HG03565 (cell line): Measurements from ENCODE around the gene SLC17A8.
A peak's percentile ranks its signal among the peaks of the same experiment; 100 is the strongest.
"Not testable (repeated sequence)": the region's sequence is repeated elsewhere in the genome, so short reads cannot be mapped to it uniquely, and the experiment has no call there.

Source experiments
- ATAC-seq: cut with Tn5 transposase; IDR thresholded peaks from one replicate; pipeline ENCODE4 v1.9.1; 2021; ENCODE audit warnings: mild to moderate bottlenecking, moderate library complexity; ENCODE audit not compliant: unreplicated experiment

The SLC17A8 gene

DNA sequence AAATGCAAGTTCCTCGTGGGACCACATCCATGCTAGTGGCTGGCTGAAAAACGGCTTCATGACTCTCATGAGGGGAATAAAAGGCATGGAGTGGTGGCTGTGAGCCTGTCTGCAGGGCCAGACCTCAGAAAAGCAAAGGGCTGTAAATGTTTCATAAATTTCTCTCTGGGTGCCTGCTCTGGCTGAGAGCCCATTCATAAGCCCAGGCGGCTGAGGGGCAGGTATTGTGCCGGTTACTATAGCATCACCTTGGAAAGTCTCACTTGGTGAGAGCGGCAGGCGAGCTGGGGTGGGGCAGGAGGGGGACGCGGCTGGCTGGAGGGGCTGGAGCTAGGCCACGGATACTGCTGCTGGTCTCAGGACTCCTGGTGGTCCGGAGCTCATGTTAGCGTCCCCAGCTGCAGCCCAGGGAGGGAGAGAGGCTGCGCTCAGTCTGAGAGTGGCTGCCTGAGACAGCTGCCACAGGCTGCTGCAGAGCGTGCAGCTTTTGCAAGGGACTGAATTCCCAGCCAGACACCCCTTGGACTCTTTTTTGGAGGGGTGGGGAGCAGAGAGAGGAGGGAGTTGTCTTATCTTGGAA is at the start of gene SLC17A8:
Gene SLC17A8 (plus strand): TSS at position 431 of the 580 bp plus-strand sequence. CDS start 318 bp downstream, outside the sequence.
- no peak for ATAC-seq

DNA sequence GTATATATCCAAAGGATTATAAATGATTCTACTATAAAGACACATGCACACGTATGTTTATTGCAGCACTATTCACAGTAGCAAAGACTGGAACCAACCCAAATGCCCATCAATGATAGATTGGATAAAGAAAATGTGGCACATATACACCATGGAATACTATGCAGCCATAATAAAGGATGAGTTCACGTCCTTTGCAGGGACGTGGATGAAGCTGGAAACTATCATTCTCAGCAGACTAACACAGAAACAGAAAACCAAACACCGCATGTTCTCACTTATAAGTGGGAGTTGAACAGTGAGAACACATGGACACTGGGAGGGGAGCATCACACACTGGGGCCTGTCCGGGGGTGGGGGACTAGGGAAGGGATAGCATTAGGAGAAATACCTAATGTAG is 48.7 kb upstream of the SLC17A8 start:
- ATAC-seq: not testable (repeated sequence)

DNA sequence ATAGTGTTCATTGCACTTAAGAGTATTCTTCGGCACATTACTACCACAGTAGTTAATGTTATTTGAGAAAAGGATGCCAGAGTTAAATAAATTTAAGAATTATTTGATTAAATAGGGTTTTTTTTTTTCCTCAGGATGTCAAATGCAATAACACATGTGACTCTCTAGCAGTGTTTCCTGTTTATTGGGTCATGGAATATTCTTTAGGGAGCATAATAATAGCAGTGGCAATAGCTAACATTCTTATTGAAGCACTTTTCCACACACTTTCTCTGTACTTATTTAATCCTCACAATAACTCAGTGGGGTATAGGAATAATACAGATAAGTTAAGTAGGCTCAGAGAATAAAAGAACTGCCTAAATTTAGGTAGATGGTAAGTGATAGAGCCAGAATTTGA is 45.6 kb upstream of the SLC17A8 start:
- ATAC-seq: no peak

DNA sequence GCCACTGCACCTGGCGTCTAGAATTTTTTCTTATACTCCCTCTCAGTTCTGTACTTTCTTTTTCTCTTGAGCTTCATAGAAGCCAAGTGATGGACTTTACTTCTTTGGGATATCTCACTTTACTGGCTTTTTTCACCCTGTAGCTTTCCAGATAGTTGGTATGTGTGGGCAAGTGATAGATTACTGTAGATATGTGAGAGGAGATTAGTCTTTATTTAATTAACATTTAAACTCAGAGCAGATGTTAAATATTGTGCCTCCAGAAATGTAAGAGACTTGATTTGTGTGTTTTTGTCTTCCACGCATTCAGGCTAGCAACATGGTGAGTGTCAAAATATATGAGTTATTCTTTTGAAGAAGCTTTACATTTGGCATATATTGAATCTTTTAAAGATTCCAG is 39.5 kb upstream of the SLC17A8 start:
- ATAC-seq: no peak

DNA sequence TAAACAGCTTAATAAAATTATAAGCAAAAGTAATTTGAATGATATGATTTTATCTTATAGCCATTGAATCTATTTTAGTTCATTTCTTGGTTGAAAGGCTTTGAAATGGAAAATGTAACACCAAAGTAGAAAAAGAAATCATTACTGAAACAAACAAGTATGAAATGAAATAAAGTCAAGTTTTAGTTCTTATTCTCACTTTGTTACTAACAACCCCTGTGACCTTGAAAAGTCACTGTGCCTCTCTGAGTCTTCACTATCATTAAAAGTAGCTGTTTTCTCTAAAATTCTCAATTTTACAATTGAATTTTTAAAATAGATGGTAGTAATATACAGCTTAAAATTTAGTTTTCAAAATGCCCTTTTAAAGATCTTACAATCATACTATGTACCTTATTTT is 32.4 kb upstream of the SLC17A8 start:
- no peak for ATAC-seq

DNA sequence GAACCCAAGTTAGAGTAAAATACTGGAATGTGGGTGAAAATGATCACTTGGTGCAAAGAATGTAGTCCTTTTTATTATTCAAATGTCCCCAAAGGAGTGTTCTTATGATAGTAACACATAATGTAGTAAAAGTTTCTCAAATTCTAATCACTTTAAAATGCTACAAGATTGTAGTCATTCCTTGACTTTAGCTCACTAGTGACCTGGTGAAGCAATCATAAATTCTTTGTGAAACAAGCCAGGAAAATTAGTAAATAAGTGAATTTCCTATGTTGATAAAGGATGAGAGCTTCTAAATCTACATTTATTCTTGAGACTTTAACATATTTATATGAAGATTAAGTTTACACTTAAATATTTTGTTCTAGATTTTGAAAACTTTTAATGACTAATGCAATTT is 30.7 kb upstream of the SLC17A8 start:
- ATAC-seq: no peak

DNA sequence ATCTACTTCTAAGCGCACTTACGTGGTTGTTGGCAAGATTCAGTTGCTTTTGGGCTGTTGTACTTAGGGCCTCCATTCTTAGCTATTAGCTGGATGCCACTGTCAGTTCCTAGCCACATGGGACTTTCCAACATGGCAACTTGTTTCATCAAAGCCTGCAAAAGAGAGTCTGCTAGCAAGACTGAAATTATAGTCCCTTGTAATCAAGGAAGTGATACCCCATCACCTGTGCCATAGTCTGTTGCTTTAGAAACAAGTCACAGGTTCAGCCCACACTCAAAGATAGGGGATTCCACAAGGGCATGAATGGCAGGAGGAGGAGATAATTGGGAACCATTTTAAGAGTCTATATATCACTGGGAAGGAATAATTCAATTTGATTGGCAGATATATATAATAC is 27.1 kb upstream of the SLC17A8 start:
- ATAC-seq: peak; percentile 91

DNA sequence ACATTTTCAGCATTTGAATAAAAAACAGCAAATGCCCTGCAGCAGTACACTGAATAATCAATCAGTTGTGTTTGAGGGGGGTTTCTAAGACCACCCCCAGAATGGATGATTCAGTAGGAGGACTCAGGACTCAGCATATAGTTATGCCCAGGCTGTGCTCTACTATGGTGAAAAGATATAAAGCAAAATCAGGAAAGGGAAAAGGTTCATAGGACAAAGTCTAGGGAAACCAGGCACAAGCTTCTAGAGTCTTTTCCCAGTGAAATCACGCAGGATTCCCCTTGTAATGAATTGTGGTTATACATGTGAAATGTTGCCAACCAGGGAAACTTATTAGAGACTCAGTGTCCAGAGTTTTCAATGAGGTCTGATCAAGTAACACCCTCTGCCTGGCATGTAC is 25.0 kb upstream of the SLC17A8 start:
- ATAC-seq: no peak

DNA sequence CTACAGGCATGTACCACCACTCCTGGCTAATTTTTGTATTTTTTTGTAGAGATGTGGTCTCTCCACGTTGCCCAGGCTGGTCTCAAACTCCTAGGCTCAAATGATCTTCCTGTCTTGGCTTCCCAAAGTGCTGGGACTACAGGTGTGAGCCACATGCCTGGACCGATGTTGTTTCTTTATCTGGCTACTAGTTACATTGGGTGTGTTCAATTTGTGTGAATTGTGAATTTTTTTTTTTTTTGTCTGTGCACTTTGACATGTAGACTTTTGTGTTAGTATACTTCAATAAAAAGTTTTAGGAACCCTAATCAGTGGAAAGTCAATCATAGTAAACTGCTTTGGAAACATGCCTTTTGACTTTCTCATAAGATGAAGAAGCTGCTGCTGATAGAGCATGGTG is 24.0 kb upstream of the SLC17A8 start:
- ATAC-seq: no peak

DNA sequence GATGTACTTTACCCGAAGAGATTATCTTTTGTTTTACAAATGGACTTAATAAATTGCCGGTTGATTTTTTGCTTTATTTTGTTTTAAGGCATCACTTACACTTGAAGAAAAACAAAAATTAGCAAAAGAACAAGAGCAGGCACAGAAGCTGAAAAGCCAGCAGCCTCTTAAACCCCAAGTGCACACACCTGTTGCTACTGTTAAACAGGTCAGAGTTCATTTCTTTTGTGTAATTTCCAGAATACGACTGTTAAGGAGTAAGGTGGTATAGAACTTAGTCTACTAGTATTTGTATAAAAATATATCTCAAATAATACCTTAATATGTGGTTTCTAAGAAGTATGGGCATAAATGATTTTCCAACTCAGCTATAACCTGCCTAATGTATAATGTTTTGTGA is 19.6 kb upstream of the SLC17A8 start:
- ATAC-seq: no peak

DNA sequence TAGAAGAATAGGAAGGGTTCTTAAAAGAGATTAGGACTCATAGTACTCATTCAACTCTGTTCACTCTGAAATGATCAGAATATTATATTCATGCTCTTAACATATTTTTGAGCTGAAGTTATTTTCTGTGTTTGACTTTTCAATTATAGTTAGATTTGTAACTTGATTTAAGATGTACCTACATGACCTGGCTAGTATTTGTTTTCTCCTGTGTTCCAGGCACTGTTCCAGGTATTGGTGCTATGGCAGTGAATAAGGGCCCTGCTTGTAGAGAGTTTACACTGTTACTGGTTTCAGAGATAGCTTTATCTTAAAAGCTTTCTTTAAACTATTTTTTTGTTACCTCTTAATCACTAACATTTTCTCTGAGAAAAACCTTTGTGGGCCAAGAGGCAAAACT is 19.1 kb upstream of the SLC17A8 start:
- no peak for ATAC-seq

DNA sequence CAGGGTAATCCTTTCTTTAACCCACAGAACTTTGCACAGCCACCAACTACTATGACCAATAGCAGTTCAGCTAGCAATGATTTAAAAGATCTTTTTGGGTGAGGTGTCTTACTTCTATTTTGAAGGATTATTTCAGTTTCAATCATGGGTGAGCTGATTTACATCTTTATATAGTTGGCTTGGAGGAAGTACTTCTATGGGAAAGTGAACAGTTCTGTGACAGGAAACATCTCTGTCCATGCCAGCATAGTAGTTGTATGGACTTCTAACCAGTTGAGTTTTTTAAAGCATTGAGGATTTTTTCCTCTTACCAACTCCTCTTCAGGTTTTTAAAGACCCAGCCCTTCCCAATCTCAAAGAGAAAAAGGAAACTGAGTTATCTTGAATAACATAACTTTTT is 17.8 kb upstream of the SLC17A8 start:
- ATAC-seq: no peak

DNA sequence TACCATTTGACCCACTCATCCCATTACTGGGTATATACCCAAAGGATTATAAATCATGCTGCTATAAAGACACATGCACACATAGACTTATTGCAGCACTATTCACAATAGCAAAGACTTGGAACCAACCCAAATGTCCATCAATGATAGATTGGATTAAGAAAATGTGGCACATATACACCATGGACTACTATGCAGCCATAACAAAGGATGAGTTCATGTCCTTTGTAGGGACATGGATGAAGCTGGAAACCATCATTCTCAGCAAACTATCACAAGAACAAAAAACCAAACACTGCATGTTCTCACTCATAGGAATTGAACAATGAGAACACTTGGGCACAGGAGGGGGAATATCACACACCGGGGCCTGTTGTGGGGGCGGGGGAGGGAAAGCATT is 14.0 kb upstream of the SLC17A8 start:
- not testable (repeated sequence) for ATAC-seq

DNA sequence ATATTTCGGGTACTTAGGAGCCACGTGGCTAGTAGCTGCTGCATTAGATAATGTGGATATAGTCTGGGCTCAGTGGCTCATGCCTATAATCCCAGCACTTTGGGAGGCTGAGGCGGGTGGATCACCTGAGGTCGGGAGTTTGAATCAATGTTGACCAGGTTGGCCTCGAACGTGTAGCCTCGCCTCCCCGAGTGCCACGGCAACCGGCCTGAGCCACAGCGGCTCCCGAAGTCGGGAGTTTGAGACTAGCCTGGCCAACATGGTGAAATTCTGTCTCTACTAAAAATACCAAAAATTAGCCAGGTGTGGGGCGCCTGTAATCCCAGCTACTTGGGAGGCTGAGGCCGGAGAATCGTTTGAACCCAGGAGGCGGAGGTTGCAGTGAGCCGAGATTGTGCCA is 12.5 kb upstream of the SLC17A8 start:
- ATAC-seq: not testable (repeated sequence)

DNA sequence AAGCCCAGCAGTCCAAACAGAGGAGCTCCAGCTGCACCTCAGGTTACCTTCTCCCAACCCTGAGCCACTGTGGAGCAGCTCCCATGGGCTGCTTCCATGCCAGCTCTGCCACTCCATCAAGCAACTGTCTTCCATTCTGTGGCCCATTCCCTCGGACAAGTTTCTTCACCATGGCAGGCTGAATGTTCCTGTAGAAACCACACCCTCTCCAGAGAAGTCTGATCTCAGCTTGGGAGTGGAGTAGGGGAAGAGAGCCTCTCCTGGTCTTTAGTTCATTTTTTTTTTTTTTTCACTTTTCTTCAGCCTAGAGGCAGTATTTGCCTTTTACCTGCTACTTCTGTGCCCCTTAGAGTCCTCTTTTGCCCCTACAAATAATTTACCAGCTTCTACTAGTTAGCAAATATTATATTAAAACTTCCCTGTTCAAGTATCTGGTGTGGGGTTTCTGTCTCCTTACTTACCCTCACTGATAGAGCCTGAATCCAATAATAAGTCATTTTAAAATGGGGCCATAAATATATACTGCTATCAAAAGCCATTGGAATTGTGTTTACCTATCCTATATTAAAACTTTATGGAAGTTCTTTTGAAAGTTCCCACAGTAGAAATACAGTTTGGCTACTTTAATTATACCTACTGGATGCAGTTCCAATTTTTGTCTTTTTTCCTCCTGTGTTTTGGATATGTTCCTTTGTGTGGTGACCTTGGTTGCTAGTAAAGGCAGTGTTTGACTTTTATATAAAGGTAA is 11.7 kb upstream of the SLC17A8 start:
- ATAC-seq: no peak

DNA sequence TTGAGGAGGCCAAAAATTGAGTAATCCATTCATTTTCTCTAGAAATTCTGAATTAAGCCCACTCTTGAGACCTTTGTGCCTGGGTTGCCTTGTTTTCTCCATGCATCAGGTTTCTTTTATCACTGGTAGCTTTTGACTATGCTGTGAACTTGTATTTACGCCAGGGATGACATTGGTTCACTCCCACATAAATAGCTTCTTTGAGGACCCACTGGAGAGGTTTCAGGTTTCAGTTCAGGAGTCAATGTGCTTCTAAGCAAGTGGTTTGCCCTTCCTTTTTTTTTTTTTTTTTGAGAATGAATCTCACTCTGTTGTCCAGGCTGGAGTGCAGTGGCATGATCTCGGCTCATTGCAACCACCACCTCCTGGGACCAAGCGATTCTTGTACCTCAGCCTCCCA is 10.2 kb upstream of the SLC17A8 start:
- ATAC-seq: no peak

DNA sequence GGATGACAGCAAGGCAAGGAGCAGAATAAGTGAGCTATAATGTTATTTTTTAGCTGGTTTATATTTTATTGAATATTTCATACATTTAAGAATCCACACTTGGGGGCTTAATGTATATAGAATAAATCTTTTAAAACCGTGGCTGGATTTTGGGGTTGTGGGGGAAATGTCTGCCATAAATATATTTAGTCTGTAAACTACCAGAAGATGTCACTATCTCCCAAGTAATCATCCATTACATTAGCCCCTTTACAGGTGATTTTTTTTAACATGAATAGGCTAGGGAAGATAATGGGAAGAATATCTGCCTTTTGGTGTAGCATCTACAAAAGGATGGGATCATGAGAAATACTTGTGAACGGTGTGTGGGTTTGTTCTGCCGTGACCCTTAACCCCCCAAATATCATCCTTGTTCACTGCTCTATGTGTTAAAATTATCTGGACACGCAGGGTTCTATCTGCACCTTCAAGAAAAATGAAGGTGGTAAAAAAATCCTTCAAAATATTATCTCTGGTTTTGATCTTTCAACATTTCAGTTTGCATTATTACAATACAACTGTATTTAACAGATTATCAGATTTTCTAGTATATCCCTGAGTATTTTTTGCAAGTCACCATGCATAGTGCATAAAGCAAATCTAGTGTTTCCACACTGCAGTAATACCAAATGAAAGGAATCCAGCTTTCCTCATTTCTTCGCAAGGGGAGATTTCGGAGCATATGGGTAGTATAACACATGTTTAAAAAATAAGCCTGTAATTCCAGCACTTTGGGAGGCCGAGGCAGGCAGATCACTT is 8.0 kb upstream of the SLC17A8 start:
- no peak for ATAC-seq

DNA sequence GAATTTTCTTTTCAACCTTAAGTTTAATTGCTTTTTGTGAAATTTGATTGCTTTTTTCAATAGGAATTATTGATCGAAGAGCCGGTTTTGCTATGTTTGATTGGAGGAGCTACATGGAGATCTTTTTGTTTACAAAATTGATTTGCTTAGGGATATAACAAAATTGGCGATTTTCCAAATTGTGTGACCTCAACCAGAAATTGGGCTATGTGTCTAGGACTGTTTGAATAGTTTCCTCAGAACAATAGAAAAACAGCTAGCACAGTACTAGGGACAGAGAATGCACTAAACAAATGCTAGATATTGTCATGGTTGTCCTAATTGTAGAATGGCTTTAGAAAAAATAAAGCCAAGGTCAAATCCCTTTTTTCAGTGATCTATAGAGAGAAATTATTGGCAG is 2.4 kb downstream of the SLC17A8 start:
- no peak for ATAC-seq

DNA sequence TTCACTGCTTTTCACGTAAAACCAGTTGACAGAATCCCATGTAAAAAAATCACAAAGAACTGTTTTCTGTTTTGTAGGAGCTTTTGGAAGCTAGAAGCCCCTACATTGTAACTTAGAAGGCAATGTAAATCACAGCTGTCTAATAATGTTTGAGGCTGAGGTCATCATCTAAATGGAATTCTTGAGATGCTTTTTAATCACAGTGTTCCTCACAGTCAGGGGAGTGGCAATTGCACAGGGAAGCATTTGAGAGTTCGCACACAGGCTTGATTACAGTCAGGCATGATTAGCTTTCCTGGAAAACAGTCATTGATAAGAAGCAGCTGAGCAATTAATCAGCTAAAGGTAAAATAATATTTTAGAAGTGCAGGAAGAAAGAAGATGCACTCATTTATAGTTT is 2.9 kb downstream of the SLC17A8 start:
- no peak for ATAC-seq

DNA sequence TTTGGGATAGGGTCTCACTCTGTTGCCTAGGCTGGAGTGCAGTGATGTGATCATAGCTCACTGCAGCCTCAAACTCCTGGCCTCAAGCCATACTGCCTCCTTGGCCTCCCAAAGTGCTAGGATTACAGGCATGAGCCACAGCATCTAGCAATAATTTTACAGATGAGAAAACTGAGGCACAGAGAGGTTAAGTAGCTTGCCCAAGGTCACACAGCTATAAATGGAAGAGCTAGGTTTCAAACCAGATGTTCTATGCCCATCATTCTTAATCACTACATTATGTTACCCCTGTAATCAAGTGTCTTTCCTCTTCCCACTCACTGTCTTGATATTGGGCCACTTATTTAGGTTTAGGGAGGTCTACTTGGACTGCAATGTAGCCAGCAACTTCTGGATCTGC is 3.6 kb downstream of the SLC17A8 start:
- no peak for ATAC-seq

DNA sequence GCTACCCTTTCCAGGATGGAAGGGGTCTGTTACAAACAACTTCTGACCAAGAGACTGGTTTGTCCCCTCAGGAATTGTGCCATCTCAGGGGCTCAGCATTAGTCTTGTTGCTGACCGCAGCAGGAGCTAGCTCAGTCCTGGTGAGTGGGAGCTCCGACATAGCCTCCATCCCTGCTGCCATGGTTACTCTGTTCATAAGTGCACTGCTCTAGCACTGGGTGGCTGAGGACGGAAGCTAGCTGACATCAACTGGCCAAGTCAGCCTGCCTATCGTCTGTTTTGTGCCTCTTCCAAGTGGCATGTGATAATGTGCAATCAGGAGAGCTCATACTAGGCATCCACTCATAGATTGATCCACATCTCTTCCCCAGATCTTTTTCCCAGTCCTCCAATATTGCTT is 7.5 kb downstream of the SLC17A8 start:
- ATAC-seq: no peak

DNA sequence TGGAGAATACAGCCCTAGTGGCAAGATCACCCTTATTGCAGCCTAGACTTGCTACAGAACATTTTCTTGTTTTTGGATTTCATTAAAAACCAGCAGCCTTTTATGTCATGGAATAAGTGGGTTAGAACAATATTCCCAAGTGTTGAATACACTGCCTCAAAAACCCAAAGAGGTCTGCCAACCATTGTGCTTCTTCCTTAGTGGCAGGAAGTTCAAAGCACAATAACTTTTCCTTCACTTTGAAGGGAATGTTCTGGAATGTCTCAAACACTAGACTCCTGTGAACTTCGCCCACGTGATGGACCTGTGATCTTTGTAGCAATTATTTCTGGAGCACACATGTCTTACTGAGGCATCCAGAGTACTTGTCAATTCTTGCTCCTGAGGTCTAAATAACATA is 8.5 kb downstream of the SLC17A8 start:
- no peak for ATAC-seq
